SK-N-SH (cell line): ENCODE measurements around the gene FUS. TPM values are rescaled to one million over a fixed set of nuclear protein-coding genes. Genes with fewer than 3 reads are reported as not detected.

Source experiments
- CTCF ChIA-PET: fragments of 300-600, 350-600 bp; formaldehyde crosslinking; extraction: SDS; loops from one replicate; lab custom pipeline; 2021; lab: Yijun Ruan, JAX
- POLR2A ChIA-PET: fragments of 350-600 bp; sonication (Branson Sonifier 250); formaldehyde crosslinking; extraction: SDS; loops from one replicate; lab custom pipeline; 2020; ENCODE audit warnings: antibody characterized with exemption, inconsistent platforms; lab: Yijun Ruan, JAX
- DNase-seq: peaks from one replicate; pipeline ENCODE4 v3.0.0; 2012
- H2AFZ ChIP-seq: fragments of 200-600 bp; sonication (generic); 2 replicates; pipeline ENCODE4 v1.8.1; 2016; ENCODE audit warnings: antibody characterized with exemption, mild to moderate bottlenecking, low read depth
- H3F3A ChIP-seq: fragments of 200-600 bp; sonication (generic); replicated peaks from 2 replicates; pipeline ENCODE3; 2016; ENCODE audit warnings: antibody characterized with exemption, mild to moderate bottlenecking; ENCODE audit not compliant: insufficient read depth
- H3K27ac ChIP-seq, 2 experiments: fragments of 200-500 bp in 1 of 2; fragments of 200-600 bp in 1 of 2; sonication (Bioruptor generic) in 1 of 2; sonication (generic), shearing (Covaris generic) in 1 of 2; 2 replicates each; pipeline versions ENCODE4 v1.5.1 to v1.6.1; 2014 to 2016; ENCODE audit warnings: low read depth in 2 of 2, inconsistent platforms in 1 of 2, low read length in 1 of 2, mild to moderate bottlenecking in 1 of 2, mixed read lengths in 1 of 2
- H3K27me3 ChIP-seq: fragments of 200-600 bp; sonication (generic), shearing (Covaris generic); 2 replicates; pipeline ENCODE4 v1.6.1; 2016; ENCODE audit warnings: mixed run types; ENCODE audit not compliant: insufficient read depth
- H3K36me3 ChIP-seq, 2 experiments: fragments of 200-500 bp in 1 of 2; fragments of 200-600 bp in 1 of 2; sonication (Bioruptor generic) in 1 of 2; sonication (generic) in 1 of 2; replicated peaks in 1 of 2; 2 replicates each; pipeline versions ENCODE3 to v1.5.1; 2014 to 2016; ENCODE audit warnings: low read length in 1 of 2, mild to moderate bottlenecking in 1 of 2; ENCODE audit not compliant: insufficient read depth in 2 of 2, control insufficient read depth in 1 of 2
- H3K4me1 ChIP-seq, 2 experiments: fragments of 200-500 bp in 1 of 2; fragments of 200-600 bp in 1 of 2; sonication (Bioruptor generic) in 1 of 2; sonication (generic), shearing (Covaris generic) in 1 of 2; 2 replicates each; pipeline versions ENCODE4 v1.5.1 to v1.6.1; 2014 to 2016; ENCODE audit warnings: low read depth in 1 of 2, low read length in 1 of 2, mixed run types in 1 of 2; ENCODE audit not compliant: insufficient read depth in 2 of 2, control insufficient read depth in 1 of 2
- H3K4me2 ChIP-seq: fragments of 200-600 bp; sonication (generic), shearing (Covaris generic); 2 replicates; pipeline ENCODE4 v1.6.1; 2017; ENCODE audit warnings: mixed run types
- H3K4me3 ChIP-seq, 2 experiments: fragments of 200-500 bp in 1 of 2; fragments of 200-600 bp in 1 of 2; sonication (Bioruptor generic) in 1 of 2; sonication (generic), shearing (Covaris generic) in 1 of 2; 2 replicates each; pipeline versions ENCODE4 v1.5.1 to v1.8.1; 2014 to 2016; ENCODE audit warnings: low read depth in 2 of 2, inconsistent platforms in 1 of 2, low read length in 1 of 2, mild to moderate bottlenecking in 1 of 2, mixed read lengths in 1 of 2, moderate library complexity in 1 of 2
- H3K79me2 ChIP-seq: fragments of 200-600 bp; sonication (generic); 2 replicates; pipeline ENCODE4 v1.8.1; 2017; ENCODE audit warnings: mild to moderate bottlenecking; ENCODE audit not compliant: insufficient read depth
- H3K9ac ChIP-seq: fragments of 200-600 bp; sonication (generic); 2 replicates; pipeline ENCODE4 v1.6.1; 2017; ENCODE audit warnings: mixed run types
- H3K9me2 ChIP-seq: fragments of 200-600 bp; sonication (generic); 2 replicates; pipeline ENCODE4 v1.6.1; 2017; ENCODE audit warnings: mixed run types
- H3K9me3 ChIP-seq: fragments of 200-600 bp; sonication (generic); 2 replicates; pipeline ENCODE4 v1.6.1; 2017; ENCODE audit warnings: mixed run types, mild to moderate bottlenecking, moderate library complexity
- H4K20me1 ChIP-seq: fragments of 200-600 bp; sonication (generic); 2 replicates; pipeline ENCODE4 v1.6.1; 2017; ENCODE audit warnings: mild to moderate bottlenecking, mixed run types; ENCODE audit not compliant: insufficient read depth
- CTCF ChIP-seq: fragments of 200-600 bp; sonication (generic); IDR thresholded peaks from 2 replicates; pipeline ENCODE4 v1.6.1; 2017; ENCODE audit warnings: antibody characterized with exemption, mild to moderate bottlenecking, moderate library complexity
- EP300 ChIP-seq, 2 experiments: IDR thresholded peaks; 2 replicates each; pipeline versions ENCODE4 v1.4.0 to v1.6.1; 2012; ENCODE audit warnings: borderline replicate concordance in 1 of 2, low read depth in 1 of 2, low read length in 1 of 2
- FOXJ3 ChIP-seq: sonication (generic); formaldehyde crosslinking; IDR thresholded peaks from 2 replicates; pipeline ENCODE4 v1.5.1; 2020; ENCODE audit warnings: mild to moderate bottlenecking, missing genetic modification reagents
- FOXM1 ChIP-seq: IDR thresholded peaks from 2 replicates; pipeline ENCODE4 v1.4.0; 2012; ENCODE audit warnings: low read depth, mild to moderate bottlenecking
- GABPA ChIP-seq: IDR thresholded peaks from 2 replicates; pipeline ENCODE4 v1.4.0; 2012; ENCODE audit warnings: low read depth, mild to moderate bottlenecking
- GATA2 ChIP-seq: sonication (generic); formaldehyde crosslinking; IDR thresholded peaks from 2 replicates; pipeline ENCODE4 v1.5.0; 2020; ENCODE audit warnings: mild to moderate bottlenecking, missing genetic modification reagents
- JUND ChIP-seq: IDR thresholded peaks from 2 replicates; pipeline ENCODE4 v1.4.0; 2012
- MEF2A ChIP-seq: IDR thresholded peaks from 2 replicates; pipeline ENCODE4 v1.4.0; 2012; ENCODE audit warnings: low read depth, borderline replicate concordance
- REST ChIP-seq: IDR thresholded peaks from 2 replicates; pipeline ENCODE4 v1.6.1; 2012; ENCODE audit warnings: mild to moderate bottlenecking, low read depth, low read length, moderate library complexity
- RFX5 ChIP-seq: IDR thresholded peaks from 2 replicates; pipeline ENCODE4 v1.6.1; 2012; ENCODE audit warnings: mild to moderate bottlenecking, improper control_type of control experiment, low read length
- SMC3 ChIP-seq: IDR thresholded peaks from 2 replicates; pipeline ENCODE4 v1.6.1; 2012; ENCODE audit warnings: low read depth, low read length, improper control_type of control experiment
- TAF1 ChIP-seq: IDR thresholded peaks from 2 replicates; pipeline ENCODE4 v1.6.1; 2012; ENCODE audit warnings: low read depth, mild to moderate bottlenecking, low read length, moderate library complexity, borderline replicate concordance
- TCF12 ChIP-seq: IDR thresholded peaks from 2 replicates; pipeline ENCODE4 v1.4.0; 2012
- WGBS: methylation state at CpG from one replicate; pipeline ENCODE4 v1.1.6; 2017; ENCODE audit warnings: low lambda C conversion rate; 5-methylcytosine and 5-hydroxymethylcytosine counted together
- polyA plus RNA-seq, 3 experiments: library from polyadenylated mRNA; depleted of rRNA; stranded (reverse); fragments of >200 nt; gene quantifications; 2 replicates each; pipeline ENCODE4 v1.2.3, GENCODE V29; 2012
- TF ChIP-seq, protein P1 (sequence below): IDR thresholded peaks from 2 replicates; pipeline ENCODE4; 2012
- TF ChIP-seq, protein P2 (sequence below): IDR thresholded peaks from 2 replicates; pipeline ENCODE4 v1.4.0; 2012; ENCODE audit warnings: low read depth, borderline replicate concordance
- TF ChIP-seq, protein P3 (sequence below): IDR thresholded peaks from 2 replicates; pipeline ENCODE4 v1.4.0; 2012; ENCODE audit warnings: low read depth, borderline replicate concordance
- TF ChIP-seq, protein P4 (sequence below): fragments of 150-350 bp; IDR thresholded peaks from 2 replicates; pipeline ENCODE4 v1.6.1; 2017; ENCODE audit warnings: antibody characterized with exemption, low read length, low read depth, borderline replicate concordance

The FUS gene
- polyA plus RNA-seq, 1 of the 3 experiments (the other 2 are of a cell fraction) = 429 TPM

- Histone ChIP-seq H3K4me3 (peak overlapping the region; percentile 7 to 51; a peak in 3 of 4 replicates), H3K36me3 (no peaks in the 10 kb centered on the region), H4K20me1 (no peaks in the 10 kb centered on the region), H3K9ac (no peak overlapping the region), H3K9me2 (no peaks in the 10 kb centered on the region), H3K27ac (no peak overlapping the region), H3K27me3 (peaks cover 70% of the 10 kb centered on the region), H2AFZ (peak overlapping the region; percentile 72; the same call in 1 of the 2 replicates), H3K4me1 (no peaks in the 10 kb centered on the region; a peak in 1 of 4 replicates), H3K79me2 (no peaks in the 10 kb centered on the region), H3K9me3 (no peaks in the 10 kb centered on the region), H3F3A (no peaks in the 10 kb centered on the region), H3K4me2 (peak overlapping the region; percentile 79)
- DNase-seq = peak; percentile 66
- ChIA-PET POLR2A (interaction anchor here (1.4 kb wide), 1 partner anchor 35 kb away, joined by 5 read pairs; the partner anchor contains the start of gene FUS), CTCF (no interaction called here)
- 2% methylated on average over 9 of the region's 58 CpGs for WGBS
- TF ChIP-seq, protein P1, sequence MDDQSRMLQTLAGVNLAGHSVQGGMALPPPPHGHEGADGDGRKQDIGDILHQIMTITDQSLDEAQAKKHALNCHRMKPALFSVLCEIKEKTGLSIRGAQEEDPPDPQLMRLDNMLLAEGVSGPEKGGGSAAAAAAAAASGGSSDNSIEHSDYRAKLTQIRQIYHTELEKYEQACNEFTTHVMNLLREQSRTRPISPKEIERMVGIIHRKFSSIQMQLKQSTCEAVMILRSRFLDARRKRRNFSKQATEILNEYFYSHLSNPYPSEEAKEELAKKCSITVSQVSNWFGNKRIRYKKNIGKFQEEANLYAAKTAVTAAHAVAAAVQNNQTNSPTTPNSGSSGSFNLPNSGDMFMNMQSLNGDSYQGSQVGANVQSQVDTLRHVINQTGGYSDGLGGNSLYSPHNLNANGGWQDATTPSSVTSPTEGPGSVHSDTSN = no peak
- TF ChIP-seq MEF2A (no peak), FOXM1 (no peak), EP300 (IDR thresholded peaks at IDR 0.05; ENCODE audit: borderline replicate concordance in 1 of 2, low read depth in 1 of 2, low read length in 1 of 2) (no peak), RFX5 (no peak), GABPA (no peak), JUND (no peak), REST (no peak), FOXJ3 (no peak), TCF12 (no peak), TAF1 (no peak), CTCF (no peak), GATA2 (CRISPR knock-in tag) (no peak), SMC3 (no peak)
- TF ChIP-seq, protein P2, sequence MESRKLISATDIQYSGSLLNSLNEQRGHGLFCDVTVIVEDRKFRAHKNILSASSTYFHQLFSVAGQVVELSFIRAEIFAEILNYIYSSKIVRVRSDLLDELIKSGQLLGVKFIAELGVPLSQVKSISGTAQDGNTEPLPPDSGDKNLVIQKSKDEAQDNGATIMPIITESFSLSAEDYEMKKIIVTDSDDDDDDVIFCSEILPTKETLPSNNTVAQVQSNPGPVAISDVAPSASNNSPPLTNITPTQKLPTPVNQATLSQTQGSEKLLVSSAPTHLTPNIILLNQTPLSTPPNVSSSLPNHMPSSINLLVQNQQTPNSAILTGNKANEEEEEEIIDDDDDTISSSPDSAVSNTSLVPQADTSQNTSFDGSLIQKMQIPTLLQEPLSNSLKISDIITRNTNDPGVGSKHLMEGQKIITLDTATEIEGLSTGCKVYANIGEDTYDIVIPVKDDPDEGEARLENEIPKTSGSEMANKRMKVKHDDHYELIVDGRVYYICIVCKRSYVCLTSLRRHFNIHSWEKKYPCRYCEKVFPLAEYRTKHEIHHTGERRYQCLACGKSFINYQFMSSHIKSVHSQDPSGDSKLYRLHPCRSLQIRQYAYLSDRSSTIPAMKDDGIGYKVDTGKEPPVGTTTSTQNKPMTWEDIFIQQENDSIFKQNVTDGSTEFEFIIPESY = no peak
- TF ChIP-seq, protein P3, sequence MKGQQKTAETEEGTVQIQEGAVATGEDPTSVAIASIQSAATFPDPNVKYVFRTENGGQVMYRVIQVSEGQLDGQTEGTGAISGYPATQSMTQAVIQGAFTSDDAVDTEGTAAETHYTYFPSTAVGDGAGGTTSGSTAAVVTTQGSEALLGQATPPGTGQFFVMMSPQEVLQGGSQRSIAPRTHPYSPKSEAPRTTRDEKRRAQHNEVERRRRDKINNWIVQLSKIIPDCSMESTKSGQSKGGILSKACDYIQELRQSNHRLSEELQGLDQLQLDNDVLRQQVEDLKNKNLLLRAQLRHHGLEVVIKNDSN = no peak
- TF ChIP-seq, protein P4, sequence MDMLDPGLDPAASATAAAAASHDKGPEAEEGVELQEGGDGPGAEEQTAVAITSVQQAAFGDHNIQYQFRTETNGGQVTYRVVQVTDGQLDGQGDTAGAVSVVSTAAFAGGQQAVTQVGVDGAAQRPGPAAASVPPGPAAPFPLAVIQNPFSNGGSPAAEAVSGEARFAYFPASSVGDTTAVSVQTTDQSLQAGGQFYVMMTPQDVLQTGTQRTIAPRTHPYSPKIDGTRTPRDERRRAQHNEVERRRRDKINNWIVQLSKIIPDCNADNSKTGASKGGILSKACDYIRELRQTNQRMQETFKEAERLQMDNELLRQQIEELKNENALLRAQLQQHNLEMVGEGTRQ = no peak
Measured at GRCh38 chr16:31214708-31215286, 34.9 kb downstream of the FUS start.
